Measurements from ENCODE around the gene PRKCQ.

Gene PRKCQ

GRCh38 chr10:6579904-6580278 lies at the start of gene PRKCQ:
Gene PRKCQ, minus strand, starts transcription at chr10:6580276. Its CDS starts 65,141 bp downstream, at chr10:6515135.
- DNase-seq (ENCODE audit: low read depth), result no peak

GRCh38 chr10:6625428-6625827 lies 45.4 kb upstream of the PRKCQ start:
- DNase-seq (ENCODE audit: low read depth), result no peak

GRCh38 chr10:6624392-6624791 lies 44.3 kb upstream of the PRKCQ start:
- no peak for DNase-seq (ENCODE audit: low read depth)

- DNase-seq (ENCODE audit: low read depth), result no peak
Measured at GRCh38 chr10:6622921-6623320, 42.8 kb upstream of the PRKCQ start.

GRCh38 chr10:6621536-6621935 lies 41.5 kb upstream of the PRKCQ start:
- no peak for DNase-seq (ENCODE audit: low read depth)

GRCh38 chr10:6619660-6620059 lies 39.6 kb upstream of the PRKCQ start:
- DNase-seq (ENCODE audit: low read depth), result no peak

- no peak for DNase-seq (ENCODE audit: low read depth)
Measured at GRCh38 chr10:6618340-6618739, 38.3 kb upstream of the PRKCQ start.

GRCh38 chr10:6617309-6618076 lies 37.4 kb upstream of the PRKCQ start:
- DNase-seq (ENCODE audit: low read depth), result no peak

GRCh38 chr10:6615971-6616370 lies 35.9 kb upstream of the PRKCQ start:
- DNase-seq (ENCODE audit: low read depth), result no peak

- no peak for DNase-seq (ENCODE audit: low read depth)
Measured at GRCh38 chr10:6612371-6612770, 32.3 kb upstream of the PRKCQ start.

- no peak for DNase-seq (ENCODE audit: low read depth)
Measured at GRCh38 chr10:6610647-6611046, 30.6 kb upstream of the PRKCQ start.

GRCh38 chr10:6609625-6610024 lies 29.5 kb upstream of the PRKCQ start:
- no peak for DNase-seq (ENCODE audit: low read depth)

GRCh38 chr10:6607778-6608177 lies 27.7 kb upstream of the PRKCQ start:
- no peak for DNase-seq (ENCODE audit: low read depth)

- DNase-seq (ENCODE audit: low read depth), result no peak
Measured at GRCh38 chr10:6607182-6607581, 27.1 kb upstream of the PRKCQ start.

- no peak for DNase-seq (ENCODE audit: low read depth)
Measured at GRCh38 chr10:6603142-6604125, 23.4 kb upstream of the PRKCQ start.

GRCh38 chr10:6602700-6603084 lies 22.6 kb upstream of the PRKCQ start:
- no peak for DNase-seq (ENCODE audit: low read depth)

GRCh38 chr10:6602026-6602699 lies 22.1 kb upstream of the PRKCQ start:
- DNase-seq (ENCODE audit: low read depth), result no peak

- DNase-seq (ENCODE audit: low read depth), result no peak
Measured at GRCh38 chr10:6601246-6601805, 21.2 kb upstream of the PRKCQ start.

- no peak for DNase-seq (ENCODE audit: low read depth)
Measured at GRCh38 chr10:6600224-6600987, 20.3 kb upstream of the PRKCQ start.

- no peak for DNase-seq (ENCODE audit: low read depth)
Measured at GRCh38 chr10:6598679-6599078, 18.6 kb upstream of the PRKCQ start.

GRCh38 chr10:6597478-6597877 lies 17.4 kb upstream of the PRKCQ start:
- DNase-seq (ENCODE audit: low read depth), result no peak

Data from stimulated activated CD8-positive, alpha-beta memory T cell treated with anti-CD3 and anti-CD28 coated beads, Interleukin-7, amount 100 ng/mL, for 24 hours (primary cell).